Esophagus squamous epithelium (tissue), 5 donors: Measurements from ENCODE around the gene FCRL1. TPM values are rescaled to one million over a fixed set of nuclear protein-coding genes. Genes with fewer than 3 reads are reported as not detected.

Experiments
- DNase-seq: peaks from one replicate; lab custom pipeline; 2025; lab: John Stamatoyannopoulos, UW
- H3K27ac ChIP-seq, 4 donors: fragments of 200-600 bp; sonication (generic); one replicate each; pipeline ENCODE4 v1.5.1; 2016 to 2019; ENCODE audit warnings: mild to moderate bottlenecking in 1 of 4
- H3K27me3 ChIP-seq, 4 donors: fragments of 200-600 bp; sonication (generic); 1 replicate in 3 of 4; 2 replicates in 1 of 4; pipeline versions ENCODE4 v1.5.1 to v1.6.0; 2017 to 2021; ENCODE audit warnings: antibody characterized with exemption in 1 of 4
- H3K36me3 ChIP-seq, 3 donors: fragments of 200-600 bp; sonication (generic); one replicate each; pipeline ENCODE4 v1.5.1; 2016 to 2019
- H3K4me1 ChIP-seq, 3 donors: fragments of 200-600 bp; sonication (generic); one replicate each; pipeline ENCODE4 v1.5.1; 2017 to 2019
- H3K4me3 ChIP-seq, 4 donors: fragments of 200-600 bp; sonication (generic); 1 replicate in 3 of 4; 2 replicates in 1 of 4; pipeline ENCODE4 v1.5.1; 2016 to 2019; ENCODE audit warnings: mild to moderate bottlenecking in 2 of 4, moderate library complexity in 1 of 4
- H3K9me3 ChIP-seq, 3 donors: fragments of 200-600 bp; sonication (generic); one replicate each; pipeline ENCODE4 v1.5.1; 2016 to 2019
- POLR2A ChIP-seq, 4 donors: fragments of 450-650 bp; IDR thresholded peaks; one replicate each; pipeline ENCODE4 v1.6.1; 2017; ENCODE audit warnings: antibody characterized with exemption in 4 of 4, mild to moderate bottlenecking in 4 of 4, moderate library complexity in 3 of 4
- WGBS, 2 donors: methylation state at CpG; one replicate each; pipeline ENCODE4 v1.1.5; 2018; 5-methylcytosine and 5-hydroxymethylcytosine counted together
- intact Hi-C: fragments of 100-400 bp; cut with DNase I; formaldehyde crosslinking; loops from one replicate; pipeline ENCODE4 v1.15.0; 2022
- total RNA-seq, 4 donors: library from RNA; depleted of rRNA; stranded (reverse); fragments of >200 nt; gene quantifications; one replicate each; pipeline ENCODE4 v1.1.0, GENCODE V29; 2016
- TF ChIP-seq, protein P1 (sequence below), 6 experiments: fragments of 450-650 bp in 4 of 6; fragments of 200-600 bp in 2 of 6; sonication (generic) in 2 of 6; IDR thresholded peaks; one replicate each; pipeline ENCODE4 v1.5.1; 2016 to 2019; ENCODE audit warnings: antibody characterized with exemption in 6 of 6, mild to moderate bottlenecking in 4 of 6, moderate library complexity in 4 of 6
- donor health status: DM: yes; HTN: yes; CAD: no.

Gene FCRL1
- total RNA-seq, 4 donors from 2014 or later: not detected

DNA sequence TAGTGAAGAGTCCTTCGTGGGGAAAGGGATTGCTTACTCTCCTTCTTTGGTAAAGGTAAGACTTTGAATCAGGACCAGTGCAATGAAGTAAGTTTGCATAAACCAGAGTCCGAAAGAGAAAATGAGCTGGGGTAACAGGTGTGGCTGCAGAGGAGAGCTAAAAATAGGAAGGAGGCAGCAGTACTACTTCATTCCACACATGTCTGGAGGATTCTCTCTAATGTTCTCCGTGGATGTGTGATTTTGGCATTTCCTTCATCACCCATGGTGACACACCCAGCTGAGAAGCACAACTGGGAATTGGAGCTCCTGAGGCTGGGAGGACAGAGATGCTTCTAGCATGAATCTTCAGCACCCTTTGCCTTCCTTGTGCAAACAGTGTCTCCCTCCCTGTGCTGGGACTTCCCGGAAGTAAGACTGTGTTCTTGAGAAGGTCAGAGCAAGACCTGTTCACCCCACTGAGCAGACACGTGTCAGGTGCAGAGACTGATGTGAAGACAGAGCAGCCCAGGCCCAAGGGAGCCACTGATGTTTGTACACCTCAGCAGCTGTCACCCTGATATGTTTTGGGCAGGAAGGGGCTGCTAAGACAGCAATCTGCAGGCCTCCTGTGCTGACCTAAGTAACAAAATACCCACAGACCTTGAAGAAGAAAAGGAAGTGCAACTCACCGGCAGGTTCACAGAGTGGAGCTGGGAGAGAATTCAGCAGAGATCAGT, 13.3 kb downstream of the FCRL1 start:
- no peak overlapping the region for H3K27ac ChIP-seq
- intact Hi-C loops: no loop called here
- peaks cover 0 to under 1% (median 0%) of the 10 kb centered on the region in 3 donors for H3K9me3 ChIP-seq
- peak; percentile 8 for DNase-seq
- H3K27me3 ChIP-seq: no peaks in the 10 kb centered on the region
- TF ChIP-seq, protein P1, sequence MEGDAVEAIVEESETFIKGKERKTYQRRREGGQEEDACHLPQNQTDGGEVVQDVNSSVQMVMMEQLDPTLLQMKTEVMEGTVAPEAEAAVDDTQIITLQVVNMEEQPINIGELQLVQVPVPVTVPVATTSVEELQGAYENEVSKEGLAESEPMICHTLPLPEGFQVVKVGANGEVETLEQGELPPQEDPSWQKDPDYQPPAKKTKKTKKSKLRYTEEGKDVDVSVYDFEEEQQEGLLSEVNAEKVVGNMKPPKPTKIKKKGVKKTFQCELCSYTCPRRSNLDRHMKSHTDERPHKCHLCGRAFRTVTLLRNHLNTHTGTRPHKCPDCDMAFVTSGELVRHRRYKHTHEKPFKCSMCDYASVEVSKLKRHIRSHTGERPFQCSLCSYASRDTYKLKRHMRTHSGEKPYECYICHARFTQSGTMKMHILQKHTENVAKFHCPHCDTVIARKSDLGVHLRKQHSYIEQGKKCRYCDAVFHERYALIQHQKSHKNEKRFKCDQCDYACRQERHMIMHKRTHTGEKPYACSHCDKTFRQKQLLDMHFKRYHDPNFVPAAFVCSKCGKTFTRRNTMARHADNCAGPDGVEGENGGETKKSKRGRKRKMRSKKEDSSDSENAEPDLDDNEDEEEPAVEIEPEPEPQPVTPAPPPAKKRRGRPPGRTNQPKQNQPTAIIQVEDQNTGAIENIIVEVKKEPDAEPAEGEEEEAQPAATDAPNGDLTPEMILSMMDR (IDR thresholded peaks at IDR 0.05): no peak
- no peak for TF ChIP-seq POLR2A (IDR thresholded peaks at IDR 0.05)
- 48 to 49% methylated on average over 4 to 5 of the region's 6 CpGs for WGBS, 2 donors
- H3K4me3 ChIP-seq: no peak overlapping the region
- no peaks in the 10 kb centered on the region for H3K36me3 ChIP-seq
- no peaks in the 10 kb centered on the region for H3K4me1 ChIP-seq

DNA sequence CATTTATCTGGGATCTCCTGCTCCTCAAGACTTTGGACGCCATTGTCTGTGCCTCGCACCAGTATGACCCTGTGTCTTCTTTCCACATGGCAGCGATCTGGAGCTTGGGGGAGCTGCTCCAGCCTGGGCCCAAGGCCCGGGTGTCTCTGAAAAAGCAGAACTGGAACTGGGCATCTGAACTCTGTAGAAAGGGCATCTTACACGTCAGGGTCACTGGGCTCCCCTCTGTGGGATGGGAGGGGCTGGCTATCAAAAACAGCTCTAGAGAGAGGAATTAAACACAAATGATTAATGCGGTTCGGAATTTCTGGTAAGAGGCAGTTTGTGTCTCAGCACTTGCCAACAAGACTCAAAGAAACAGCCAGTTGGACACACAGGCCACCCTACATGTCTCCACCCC, 16.1 kb downstream of the FCRL1 start:
- H3K4me1 ChIP-seq: no peaks in the 10 kb centered on the region
- no peak for DNase-seq
- TF ChIP-seq, protein P1 (IDR thresholded peaks at IDR 0.05): no peak
- TF ChIP-seq POLR2A (IDR thresholded peaks at IDR 0.05): no peak
- H3K36me3 ChIP-seq: no peaks in the 10 kb centered on the region
- 63 to 70% methylated on average over 3 to 4 of the region's 7 CpGs for WGBS, 2 donors
- no peak overlapping the region for H3K27ac ChIP-seq
- H3K27me3 ChIP-seq: no peaks in the 10 kb centered on the region
- H3K4me3 ChIP-seq: no peak overlapping the region
- no peaks in the 10 kb centered on the region for H3K9me3 ChIP-seq
- intact Hi-C loops: no loop called here

DNA sequence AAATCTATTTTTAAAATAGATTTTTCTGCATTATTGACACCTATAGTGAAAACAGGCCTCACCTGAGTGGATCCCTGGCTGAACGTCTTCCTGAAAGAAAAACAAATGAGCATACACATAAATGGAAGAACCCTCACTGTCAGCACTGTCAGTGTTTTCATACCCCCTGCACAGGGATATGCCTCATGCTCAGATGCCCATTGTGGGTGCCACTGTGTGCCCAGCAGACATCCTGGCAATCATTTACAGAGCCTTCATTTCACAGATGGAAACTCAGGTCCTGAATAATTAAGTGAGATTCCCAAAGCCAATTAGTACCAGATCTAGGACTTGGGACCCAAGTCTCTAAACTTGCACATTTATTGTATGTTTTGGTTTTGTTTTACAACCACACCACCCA, 19.9 kb downstream of the FCRL1 start:
- 33 to 44% methylated on average over 1 of the region's 1 CpG for WGBS, 2 donors
- TF ChIP-seq, protein P1 (IDR thresholded peaks at IDR 0.05): no peak
- no peak for TF ChIP-seq POLR2A (IDR thresholded peaks at IDR 0.05)
- H3K4me1 ChIP-seq: no peaks in the 10 kb centered on the region
- no peak overlapping the region for H3K4me3 ChIP-seq
- intact Hi-C loops: no loop called here
- H3K36me3 ChIP-seq: no peaks in the 10 kb centered on the region
- H3K27me3 ChIP-seq: no peaks in the 10 kb centered on the region
- DNase-seq: no peak
- H3K27ac ChIP-seq: no peak overlapping the region
- H3K9me3 ChIP-seq: no peaks in the 10 kb centered on the region

DNA sequence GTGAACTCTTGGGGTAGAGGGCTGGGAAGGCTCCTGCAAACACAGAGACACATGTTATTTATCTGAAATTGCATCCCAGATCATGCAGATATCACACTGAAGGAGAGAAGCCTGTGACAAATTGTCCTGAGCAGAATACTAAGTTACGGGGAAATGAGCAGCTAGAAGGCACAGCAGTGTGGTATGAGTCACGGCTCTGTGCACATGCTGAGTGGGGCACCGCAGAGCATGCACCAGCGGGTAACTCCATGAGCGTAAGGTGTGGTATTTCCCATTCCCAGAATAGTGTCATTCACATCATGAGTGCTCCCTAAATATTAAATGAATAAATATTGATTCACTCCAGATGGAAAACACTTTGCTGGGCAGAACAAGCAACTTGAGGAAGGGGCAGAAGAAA, 21.7 kb downstream of the FCRL1 start:
- Histone ChIP-seq H3K36me3 (no peaks in the 10 kb centered on the region), H3K27ac (no peak overlapping the region), H3K27me3 (no peaks in the 10 kb centered on the region), H3K4me3 (no peak overlapping the region), H3K4me1 (no peaks in the 10 kb centered on the region), H3K9me3 (no peaks in the 10 kb centered on the region)
- 66 to 80% methylated on average over 5 of the region's 5 CpGs for WGBS, 2 donors
- no peak for DNase-seq
- intact Hi-C loops: no loop called here
- TF ChIP-seq, protein P1 (IDR thresholded peaks at IDR 0.05): no peak
- TF ChIP-seq POLR2A (IDR thresholded peaks at IDR 0.05): no peak

DNA sequence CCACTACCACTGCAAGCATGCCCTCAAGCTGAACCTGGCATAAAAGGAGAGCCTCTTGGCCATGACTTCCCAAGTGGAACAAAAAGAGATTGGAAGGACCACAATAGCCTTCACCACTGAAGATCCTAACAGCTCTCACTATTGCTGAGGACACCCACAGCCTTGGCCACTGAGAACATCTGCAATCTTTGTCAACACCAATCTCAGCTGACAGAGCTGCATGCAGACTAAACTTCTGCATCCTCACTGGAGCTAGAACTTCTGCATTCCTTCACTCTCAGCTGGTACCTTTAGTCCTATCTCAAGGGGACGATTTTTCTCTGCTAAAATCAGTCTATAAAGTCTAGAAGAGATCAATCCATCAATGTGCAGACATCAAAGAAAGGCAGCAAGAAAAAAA, 34.7 kb downstream of the FCRL1 start:
- Histone ChIP-seq H3K27ac (no peak overlapping the region), H3K36me3 (no peaks in the 10 kb centered on the region), H3K27me3 (no peaks in the 10 kb centered on the region), H3K4me1 (no peaks in the 10 kb centered on the region), H3K4me3 (no peak overlapping the region), H3K9me3 (no peaks in the 10 kb centered on the region)
- TF ChIP-seq, protein P1 (IDR thresholded peaks at IDR 0.05): no peak
- TF ChIP-seq POLR2A (IDR thresholded peaks at IDR 0.05): no peak
- no peak for DNase-seq
- intact Hi-C loops: no loop called here
- 0% methylated on average over 1 of the region's 1 CpG for WGBS, 2 donors
